ENCODE results near the gene SP140L.

DNA sequence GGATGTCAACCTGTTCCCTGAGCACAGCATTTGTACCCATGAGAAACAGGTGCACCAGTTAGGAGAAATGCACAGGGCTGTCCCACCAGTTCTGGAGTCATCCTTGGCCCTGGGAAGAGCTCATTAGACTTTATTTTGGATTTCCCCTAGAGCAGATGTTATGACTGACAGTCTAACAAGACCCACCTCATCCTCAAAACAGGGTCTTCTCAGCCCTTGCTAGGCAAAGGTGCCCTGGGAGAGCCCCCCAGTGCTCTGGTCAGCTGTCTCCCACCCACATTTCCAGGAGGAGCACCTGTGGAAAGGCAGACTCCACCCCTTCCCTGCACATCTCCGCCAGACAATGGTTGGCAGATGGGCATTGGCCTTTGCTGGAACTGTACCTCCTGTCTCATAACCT lies 83.3 kb downstream of the SP140L start:
- TF ChIP-seq, protein P1, sequence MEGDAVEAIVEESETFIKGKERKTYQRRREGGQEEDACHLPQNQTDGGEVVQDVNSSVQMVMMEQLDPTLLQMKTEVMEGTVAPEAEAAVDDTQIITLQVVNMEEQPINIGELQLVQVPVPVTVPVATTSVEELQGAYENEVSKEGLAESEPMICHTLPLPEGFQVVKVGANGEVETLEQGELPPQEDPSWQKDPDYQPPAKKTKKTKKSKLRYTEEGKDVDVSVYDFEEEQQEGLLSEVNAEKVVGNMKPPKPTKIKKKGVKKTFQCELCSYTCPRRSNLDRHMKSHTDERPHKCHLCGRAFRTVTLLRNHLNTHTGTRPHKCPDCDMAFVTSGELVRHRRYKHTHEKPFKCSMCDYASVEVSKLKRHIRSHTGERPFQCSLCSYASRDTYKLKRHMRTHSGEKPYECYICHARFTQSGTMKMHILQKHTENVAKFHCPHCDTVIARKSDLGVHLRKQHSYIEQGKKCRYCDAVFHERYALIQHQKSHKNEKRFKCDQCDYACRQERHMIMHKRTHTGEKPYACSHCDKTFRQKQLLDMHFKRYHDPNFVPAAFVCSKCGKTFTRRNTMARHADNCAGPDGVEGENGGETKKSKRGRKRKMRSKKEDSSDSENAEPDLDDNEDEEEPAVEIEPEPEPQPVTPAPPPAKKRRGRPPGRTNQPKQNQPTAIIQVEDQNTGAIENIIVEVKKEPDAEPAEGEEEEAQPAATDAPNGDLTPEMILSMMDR (IDR thresholded peaks at IDR 0.05; ENCODE audit: insufficient read depth, low read depth, low read length): no peak
- no peak for TF ChIP-seq EZH2 (IDR thresholded peaks at IDR 0.05; ENCODE audit: insufficient read depth, low read length)
